HG03460 (cell line): Measurements from ENCODE around the gene TMEM89.

Experiments
- ATAC-seq: cut with Tn5 transposase; IDR thresholded peaks from one replicate; pipeline ENCODE4 v1.9.1; 2021; ENCODE audit not compliant: unreplicated experiment

Gene TMEM89

DNA sequence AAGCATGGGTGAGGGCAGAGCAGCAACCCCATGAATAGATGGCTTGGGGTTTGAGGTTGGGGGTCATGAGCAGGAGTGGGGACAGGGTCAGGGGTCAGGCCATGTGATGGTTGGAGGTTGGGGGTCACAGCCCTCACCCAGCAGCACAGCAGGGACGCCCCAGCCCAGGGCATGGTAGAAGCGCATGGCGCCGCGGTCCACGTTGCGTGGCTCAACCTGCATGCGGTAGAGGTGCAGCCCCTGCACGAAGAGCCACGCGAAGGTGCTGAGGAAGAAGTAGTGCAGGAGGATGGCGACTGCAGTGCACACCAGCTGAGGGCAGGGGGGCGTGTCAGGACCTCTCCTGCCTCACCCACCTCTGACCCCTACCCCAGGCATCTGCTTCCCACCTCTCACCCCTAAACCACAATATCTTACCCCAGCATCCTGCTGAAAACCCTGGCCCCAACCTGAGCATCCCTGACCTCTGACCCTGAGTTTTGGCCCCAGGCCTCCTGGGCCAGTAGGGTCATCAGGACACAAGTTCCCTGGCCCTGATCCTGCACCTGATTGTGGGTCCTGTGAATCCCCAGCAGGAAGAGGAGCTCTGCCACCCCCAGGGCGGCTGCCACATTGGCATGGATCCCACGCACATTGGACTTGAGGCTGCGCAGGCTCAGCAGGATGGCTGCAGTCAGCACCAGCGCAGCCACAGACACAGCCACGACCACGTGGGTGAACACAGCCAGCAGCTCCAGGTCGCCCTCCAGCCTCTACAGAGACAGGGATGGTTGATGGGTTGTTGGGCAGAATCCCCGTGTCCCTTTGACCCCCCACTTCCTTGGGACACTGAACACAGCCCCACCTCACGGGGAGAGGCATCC lies 23.6 kb upstream of the TMEM89 start:
- ATAC-seq, result no peak

DNA sequence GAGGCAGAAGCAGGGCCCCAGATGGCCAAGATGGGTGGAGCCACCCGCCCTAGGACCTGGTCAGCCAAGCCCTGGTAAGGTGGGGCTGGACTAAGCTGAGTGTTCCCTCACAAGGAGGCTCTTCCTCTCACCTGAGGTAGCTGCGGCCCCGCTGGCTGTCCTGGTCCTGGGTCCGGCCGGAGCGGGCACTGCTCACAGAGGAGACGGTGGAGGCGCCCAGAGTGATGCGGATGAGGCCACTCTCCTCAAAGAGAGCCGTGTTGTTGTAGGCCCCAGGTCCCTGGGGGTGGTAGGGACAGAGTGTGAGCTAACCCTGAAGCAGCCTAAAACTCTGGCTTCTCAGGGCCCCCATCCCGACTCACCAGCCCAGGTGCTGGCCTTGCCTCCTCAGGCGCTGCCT lies 21.0 kb upstream of the TMEM89 start:
- no peak for ATAC-seq

DNA sequence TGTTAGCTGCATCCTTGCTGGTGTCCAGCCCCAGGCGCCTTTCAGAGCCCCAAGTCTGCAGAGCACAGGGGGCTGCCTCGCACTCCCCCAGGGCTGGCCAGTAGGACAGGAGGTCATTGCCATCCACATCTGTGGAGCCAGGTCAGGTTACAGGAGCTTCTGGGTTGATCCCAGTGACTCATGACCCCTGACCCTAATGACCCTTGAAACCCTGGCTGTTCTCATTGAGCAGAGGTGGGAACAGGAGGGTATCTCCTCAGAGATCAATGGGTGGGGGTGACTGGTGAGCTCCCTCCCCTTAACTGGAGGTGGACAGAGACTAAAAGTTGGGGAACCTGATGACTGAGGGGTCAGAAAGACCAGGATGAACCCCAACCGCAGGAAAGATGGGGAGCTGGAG lies 19.8 kb upstream of the TMEM89 start:
- no peak for ATAC-seq

DNA sequence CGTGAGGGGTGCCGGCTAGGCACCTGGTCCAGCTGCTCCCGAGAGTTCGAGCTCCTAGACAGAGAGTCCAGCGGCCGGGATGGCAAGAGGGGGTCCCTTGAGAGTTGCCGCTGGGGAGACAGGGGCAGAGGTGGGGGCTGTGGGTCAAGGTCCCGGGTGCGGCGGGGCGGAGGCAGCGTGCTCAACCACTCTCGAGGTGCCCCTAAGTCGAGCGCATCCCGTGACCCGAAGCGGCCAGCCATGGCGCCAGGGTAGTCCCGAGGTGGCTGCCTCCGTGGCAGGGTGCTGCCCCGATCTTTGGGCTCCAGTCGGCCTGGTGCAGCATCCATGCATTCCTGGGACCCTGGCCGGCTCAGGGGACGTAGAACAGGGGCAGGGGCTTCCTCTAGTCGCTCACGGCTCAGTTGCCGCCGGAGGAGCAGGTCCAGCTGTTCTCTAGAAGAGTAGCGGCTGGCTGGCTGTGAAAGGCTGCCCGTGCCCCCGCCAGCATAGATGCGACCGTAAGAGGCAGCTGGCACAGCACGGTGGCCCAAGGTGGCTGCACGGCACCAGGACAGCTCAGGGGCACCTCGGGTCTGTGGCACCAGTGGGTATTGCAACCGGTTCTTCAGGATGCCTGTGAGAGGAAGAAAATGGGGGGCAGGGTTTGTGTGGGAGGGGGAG lies 18.5 kb upstream of the TMEM89 start:
- ATAC-seq, result no peak

DNA sequence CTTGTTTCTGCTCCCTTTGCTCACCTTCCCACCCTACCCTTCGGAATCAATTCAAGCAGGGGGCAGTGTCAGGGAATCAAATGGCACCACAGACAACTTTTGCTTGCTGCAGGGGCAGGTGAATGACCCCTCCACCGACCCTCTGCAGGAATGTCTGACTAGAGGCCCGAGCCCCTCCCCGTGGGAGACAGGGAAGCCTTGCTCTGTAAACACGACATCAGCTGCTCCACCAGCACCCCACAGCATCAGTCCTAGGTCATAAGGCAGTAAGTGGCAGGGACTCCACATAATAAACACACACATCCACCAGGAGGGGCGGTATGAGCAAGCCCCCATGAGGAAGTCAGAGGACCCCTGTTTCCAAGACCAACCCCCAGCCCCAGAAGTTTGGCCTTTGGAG lies 15.7 kb upstream of the TMEM89 start:
- ATAC-seq, result no peak

DNA sequence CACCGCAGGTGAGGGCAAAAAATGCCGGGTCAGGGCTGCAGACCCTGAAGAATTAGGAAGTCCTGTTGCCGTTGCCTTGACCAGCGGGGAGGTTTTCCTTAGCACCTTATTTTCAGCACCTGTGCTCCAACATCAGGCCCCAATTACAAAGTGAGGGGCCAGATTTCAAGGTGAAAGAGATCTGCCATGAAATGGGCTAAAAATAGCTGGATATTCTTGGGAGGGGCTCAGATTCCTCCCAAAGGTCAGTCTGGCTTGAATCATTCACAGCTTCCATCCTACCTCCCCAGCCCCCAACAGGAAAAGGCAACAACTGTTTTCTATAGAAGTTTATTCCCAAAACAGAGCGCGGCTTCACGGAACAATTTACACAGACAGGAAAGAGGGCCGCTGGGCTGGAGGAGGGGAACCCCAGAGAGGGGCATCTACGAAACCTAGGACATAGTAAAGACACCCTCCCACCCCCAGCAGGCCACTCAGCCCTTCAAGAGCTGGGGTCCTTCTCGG lies 14.6 kb upstream of the TMEM89 start:
- ATAC-seq, result no peak

DNA sequence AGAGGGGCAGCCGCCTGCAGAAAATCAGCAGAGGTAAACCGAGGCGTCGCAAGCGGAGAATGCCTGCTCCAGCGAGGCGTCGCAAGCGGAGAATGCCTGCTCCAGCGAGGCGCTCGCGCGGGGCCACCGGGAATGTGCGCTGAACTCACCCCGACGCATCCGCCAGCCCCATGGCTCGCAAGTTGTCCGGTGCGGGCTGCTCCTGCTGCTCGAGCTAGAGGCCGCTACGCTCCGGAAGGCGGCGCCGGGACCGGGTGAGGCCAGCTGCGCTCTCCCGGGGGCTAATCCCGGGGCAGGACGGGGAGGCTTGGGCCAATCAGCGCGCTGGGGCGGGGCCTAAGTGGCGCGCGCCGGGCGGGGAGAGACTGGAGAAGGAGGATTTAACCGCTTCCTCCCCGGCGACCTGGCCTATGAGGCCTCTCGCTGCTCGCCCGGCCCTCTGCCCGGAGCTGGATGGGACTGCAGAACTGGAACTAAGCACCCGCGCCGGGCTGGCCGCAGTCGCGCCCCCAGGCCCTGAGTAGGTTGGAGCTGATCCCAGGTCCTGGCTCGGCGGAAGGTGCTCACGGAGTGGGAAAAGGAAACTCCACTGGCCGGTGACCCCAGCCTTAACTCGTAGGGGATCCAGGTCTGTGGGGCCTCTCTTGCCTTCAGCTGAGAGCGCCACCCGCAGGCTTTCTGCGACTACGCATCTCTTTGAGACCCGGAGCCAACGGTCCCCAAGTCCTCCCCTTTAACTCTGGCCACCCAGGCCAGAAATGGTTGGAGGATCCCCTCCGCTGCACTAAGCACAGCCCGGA lies 13.9 kb upstream of the TMEM89 start, which contains the start of gene SLC26A6:
TSS of gene SLC26A6 (minus strand) at position 240 of the 800 bp plus-strand sequence. CDS start at position 172, 68 bp downstream.
- peak; percentile 82 for ATAC-seq

DNA sequence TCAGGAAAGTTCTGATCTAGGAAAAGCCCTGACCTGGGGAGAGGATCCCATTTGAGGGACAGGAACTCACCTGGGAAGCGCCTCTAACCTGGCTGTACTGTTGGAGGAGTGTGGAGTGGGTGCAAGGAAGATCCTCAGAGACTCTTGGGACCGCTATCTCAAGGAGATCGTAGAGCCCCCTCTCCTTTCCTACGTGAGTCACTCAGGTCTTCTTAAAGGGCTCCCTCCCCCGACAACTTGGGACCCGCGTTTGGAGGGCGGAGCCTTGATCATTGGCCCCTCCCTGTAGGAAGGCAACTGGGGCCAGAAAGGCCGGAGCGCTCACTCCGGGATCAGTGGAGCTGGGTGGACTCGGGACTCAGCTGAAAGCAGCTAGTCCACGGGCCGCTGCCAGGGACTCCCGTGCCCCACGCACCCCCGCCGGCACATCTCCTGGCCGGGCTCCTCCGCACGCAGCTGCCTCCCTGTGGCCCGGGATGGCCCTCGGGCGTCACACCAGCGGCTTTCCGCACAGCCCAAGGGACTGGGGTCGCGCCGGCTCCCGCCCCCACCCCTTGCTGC lies 13.2 kb upstream of the TMEM89 start:
- peak; percentile 26 for ATAC-seq

DNA sequence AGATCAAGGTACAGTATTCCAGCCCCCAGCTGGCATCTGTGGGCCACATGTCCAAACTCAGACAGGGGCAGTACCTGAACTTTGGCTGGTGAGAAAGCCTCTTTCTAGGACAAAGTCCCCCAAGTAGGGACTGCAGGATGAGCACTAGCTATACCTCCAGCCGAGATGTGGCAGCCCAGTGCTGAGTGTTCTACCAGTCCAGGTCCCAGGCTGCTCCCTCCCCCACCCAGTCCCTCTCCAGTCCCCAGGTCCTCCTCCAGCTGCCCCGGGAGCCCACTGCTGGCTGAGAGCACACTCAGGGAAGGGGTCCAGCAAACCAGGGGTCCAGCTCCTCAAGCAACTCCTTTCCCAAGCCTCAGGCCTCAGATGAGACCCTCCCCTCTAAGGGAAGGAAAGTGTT lies 12.2 kb upstream of the TMEM89 start:
- no peak for ATAC-seq

DNA sequence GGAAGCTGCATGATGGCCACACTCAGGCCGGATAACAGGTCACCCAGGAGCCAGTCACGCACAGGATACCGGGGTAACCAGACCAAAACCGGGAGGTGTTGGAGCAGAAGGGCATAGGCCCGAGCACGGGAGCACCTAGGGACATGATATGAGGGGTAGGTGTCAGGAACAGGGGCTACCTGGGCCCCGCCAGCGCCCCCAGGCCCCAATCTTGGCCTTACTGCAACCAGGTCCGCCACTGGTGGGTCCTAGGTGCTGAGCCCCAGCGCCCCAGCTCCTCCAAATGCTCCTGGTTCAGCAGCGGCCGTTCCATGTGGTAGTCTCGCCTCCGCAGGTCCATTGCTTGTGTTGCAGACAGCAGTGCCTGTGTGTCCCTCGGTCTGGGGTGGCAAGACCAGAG lies 11.7 kb upstream of the TMEM89 start:
- ATAC-seq, result no peak

DNA sequence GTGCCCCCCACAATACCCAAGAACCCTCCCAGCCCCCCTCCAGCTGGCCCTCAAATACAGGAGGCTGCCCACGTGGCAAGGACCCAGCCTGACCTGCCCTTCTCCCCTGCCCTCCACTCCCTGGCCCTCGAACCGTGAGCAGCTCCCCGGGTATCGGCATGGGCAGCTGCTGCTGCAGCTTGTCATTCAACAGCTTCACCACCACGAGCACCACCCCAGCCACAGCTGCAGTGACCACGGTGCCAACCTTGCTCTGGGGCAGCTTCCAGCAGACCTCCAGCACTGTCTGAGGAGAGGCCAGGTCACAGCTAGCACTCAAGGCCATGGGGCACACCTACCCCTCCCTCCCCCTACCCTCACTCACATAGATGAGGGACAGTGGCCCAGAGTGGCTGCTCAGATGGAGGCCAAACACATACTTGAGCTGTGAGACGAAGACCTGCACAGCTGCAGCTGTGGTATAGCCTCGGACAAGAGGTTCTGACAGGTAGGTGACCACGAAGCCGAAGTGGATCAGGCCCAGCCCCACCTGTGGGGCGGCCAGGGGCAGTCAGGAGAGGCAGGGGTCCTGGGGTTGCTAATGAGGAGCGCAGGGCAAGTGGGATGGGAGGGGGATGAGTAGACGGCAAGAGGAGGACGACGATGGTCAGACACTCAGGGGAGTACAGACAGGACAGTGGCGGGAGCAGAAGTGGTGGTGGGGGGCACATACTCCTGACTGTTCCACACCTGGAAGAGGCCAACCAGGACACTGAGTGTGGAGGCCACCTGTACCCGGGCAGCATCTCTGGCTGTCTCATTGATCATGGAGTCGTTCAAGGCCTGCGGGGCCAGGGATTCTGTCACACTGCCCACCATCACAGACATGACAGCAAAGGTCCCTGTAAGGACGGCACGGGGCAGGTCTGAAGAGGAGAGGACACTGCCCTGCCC lies 10.2 kb upstream of the TMEM89 start:
- no peak for ATAC-seq

DNA sequence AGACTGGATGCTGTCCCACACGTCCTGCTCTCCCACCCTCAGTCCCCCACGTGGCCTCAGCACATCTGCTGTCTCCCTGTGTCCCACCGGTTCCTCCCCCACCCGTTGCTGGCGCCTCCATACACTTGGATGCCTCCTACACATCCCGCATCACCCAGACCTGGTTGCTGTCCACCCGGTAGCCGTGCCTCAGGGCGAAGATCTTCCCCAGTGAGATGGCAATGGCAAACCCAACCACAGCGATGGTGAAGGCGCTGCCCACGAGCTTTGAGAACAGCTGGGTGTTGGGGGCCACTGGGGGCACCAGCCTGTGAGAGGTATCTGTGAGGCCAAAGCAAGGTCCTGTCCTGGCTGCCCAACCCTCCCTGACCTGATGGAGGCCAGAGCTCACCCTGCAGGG lies 9.3 kb upstream of the TMEM89 start:
- ATAC-seq, result no peak

DNA sequence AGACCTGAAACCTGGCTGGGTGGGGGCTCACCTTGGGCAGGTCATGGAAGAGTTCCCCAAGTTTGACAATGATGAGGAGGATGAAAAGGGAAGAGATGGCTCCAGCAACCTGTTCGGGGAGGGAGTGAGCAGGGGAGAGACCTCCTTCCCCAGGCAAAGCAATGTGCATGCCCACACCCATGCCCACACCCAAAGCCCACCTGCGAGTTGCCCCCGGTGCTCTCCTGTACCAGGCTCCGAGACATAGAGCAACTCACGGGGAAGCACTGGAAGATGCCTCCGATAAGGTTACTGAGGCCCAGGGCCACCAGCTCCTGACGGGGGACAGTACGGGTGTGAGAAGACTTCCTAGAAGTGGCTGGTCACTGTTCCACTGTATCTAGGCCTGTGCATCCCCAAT lies 8.8 kb upstream of the TMEM89 start:
- ATAC-seq, result no peak

DNA sequence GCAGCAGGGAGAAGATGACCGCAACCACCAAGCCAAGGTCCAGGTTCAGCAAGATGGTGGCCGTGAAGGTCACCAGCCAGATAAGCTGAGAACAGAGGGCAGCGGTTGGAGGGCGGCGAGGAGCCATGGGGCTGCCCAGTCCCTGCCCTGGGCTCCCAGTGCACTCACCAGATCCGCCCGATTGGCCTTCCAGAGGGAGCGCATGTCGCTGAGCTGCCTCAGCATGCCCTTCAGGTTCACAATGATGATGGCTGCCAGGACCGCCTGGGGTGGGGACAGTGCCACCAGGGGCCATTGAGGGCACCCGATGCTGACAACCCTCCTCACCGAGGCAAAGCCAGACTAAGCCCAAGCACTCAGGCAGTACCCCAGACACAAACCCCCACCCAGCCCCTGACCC lies 8.3 kb upstream of the TMEM89 start:
- no peak for ATAC-seq

DNA sequence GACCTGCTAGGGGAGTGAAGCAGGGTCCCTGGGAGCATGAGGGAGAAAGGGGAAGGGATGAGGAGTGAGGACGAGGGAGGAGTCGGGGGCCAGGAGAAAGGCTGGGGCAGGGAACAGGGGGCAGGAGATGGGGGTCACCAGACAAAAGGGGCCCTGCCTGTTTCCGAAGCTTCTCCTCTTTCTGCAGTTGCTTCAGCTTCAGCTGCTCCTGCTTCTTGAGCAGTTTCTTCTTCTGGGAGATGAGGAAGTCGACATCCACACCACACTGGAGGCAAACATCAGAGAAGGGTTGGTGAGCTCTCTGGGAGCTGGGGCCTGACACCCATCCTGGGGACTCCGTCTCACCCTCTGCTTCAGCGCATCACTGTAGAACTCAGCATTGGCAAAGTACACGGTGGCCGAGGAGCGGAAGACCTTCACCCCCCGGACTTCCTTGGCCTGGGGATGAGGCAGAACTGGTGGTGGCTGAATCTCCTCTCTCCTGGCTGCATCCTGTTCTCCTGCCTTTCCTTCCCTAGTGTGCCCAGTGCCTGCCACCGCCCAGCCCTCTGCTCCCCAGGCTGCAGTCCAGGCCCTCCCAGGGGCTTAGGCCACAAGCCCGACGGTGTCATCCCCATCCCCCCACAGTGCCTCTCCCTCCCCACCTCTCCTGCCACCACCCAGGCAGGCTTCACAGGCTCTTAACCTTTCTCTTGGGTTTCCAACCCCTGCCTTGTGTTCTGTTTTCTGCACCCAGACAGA lies 6.9 kb upstream of the TMEM89 start:
- no peak for ATAC-seq

DNA sequence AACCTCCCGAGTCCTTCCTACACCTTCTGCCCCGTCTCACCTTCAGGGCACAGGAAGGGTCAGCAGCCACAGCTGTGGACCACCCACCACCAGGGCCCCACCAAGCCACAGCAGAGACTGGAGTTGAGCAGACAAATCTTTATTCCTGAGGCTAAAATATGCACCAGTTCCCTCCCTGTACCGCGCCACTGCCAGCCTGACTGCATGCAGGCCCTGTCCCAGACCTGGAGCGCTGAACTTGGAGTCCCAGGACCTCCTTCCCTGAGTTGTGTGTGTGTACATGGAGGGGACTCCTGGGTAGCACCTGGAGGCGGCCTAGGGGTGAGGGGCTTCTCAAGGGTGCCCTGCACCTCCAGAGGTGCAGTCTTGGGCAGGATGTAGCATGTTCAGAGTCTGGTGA lies 4.0 kb upstream of the TMEM89 start:
- no peak for ATAC-seq

DNA sequence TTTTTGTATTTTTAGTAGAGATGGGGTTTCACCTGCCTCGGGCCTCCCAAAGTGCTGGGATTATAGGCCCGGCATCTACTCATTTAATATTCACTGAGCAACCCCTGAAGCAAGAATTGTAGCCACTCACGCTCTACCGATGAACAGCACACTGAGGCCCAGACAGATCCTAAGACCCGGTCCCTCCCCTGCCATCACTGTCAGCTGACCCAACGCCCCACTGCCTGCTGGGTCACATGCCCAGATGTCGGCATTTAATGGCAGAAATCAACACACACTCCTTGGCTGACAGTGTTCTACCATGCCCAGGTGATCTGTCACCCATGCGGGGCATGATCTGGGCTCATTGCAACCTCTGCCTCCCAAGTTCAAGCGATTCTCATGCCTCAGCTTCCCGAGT lies 3.2 kb upstream of the TMEM89 start:
- ATAC-seq, result no peak

DNA sequence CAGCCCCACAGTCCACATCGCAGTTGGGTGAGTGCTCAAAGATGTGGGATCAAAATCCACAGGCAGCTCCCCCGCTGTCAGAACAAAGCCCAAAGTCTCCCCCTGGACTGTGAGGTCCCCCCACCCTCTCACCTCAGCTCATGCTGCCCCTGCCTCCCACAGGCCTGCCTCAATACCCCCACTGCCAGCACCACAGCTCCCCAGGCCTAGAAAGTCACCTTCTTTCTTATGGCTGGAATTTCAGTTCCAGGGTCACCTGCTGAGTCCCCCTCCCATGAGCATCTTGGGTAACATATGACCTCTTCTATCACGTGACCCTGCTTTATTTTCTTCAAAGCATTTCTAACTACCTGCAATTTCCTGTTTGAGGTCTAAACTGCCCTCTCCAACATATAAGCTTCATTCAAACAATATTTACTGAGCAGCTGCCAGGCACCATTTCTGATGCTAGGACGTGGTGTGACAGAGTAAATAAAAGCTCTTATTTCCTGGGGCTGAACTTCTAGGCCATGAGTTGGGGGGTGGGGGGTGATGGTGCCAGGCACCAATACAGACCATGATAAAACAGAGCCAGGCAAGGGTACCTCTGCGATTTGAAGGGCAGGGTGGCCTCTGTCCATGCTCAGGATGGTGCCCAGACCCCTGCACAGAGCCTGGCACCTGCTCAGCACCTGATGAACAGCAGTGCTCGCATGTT lies 2.4 kb upstream of the TMEM89 start:
- no peak for ATAC-seq
